H9 (cell line): ENCODE results near the gene RORC. TPM values are rescaled to one million over a fixed set of nuclear protein-coding genes. Genes with fewer than 3 reads are reported as not detected.

ENCODE experiments used
- DNase-seq: peaks from one replicate; pipeline ENCODE4 v3.0.0-alpha.2; 2017
- H2AFZ ChIP-seq: one replicate; pipeline ENCODE4 v1.6.1; 2013; ENCODE audit warnings: mild to moderate bottlenecking, low read length, control low read depth, moderate library complexity
- H2AK5ac ChIP-seq: 2 replicates; pipeline ENCODE4 v1.6.1; 2013; ENCODE audit warnings: low read length, control low read depth, mixed read lengths; ENCODE audit not compliant: insufficient read length
- H2BK120ac ChIP-seq: one replicate; pipeline ENCODE4 v1.6.1; 2013; ENCODE audit warnings: low read depth, mild to moderate bottlenecking, low read length, control low read depth, inconsistent platforms; ENCODE audit not compliant: poor library complexity, severe bottlenecking
- H2BK12ac ChIP-seq: 2 replicates; pipeline ENCODE4 v1.6.1; 2013; ENCODE audit warnings: low read length, control low read depth, mixed read lengths, low read depth; ENCODE audit not compliant: insufficient read length
- H2BK15ac ChIP-seq: 2 replicates; pipeline ENCODE4 v1.6.1; 2013; ENCODE audit warnings: low read depth, low read length, control low read depth
- H2BK20ac ChIP-seq: one replicate; pipeline ENCODE4 v1.6.1; 2013; ENCODE audit warnings: low read depth, mild to moderate bottlenecking, low read length, control low read depth, inconsistent platforms; ENCODE audit not compliant: poor library complexity, severe bottlenecking
- H2BK5ac ChIP-seq: 2 replicates; pipeline ENCODE4 v1.6.1; 2013; ENCODE audit warnings: low read length, control low read depth, mixed read lengths; ENCODE audit not compliant: insufficient read length
- H3K14ac ChIP-seq: 2 replicates; pipeline ENCODE4 v1.6.1; 2013; ENCODE audit warnings: low read length, control low read depth; ENCODE audit not compliant: insufficient read depth
- H3K18ac ChIP-seq: 2 replicates; pipeline ENCODE4 v1.6.1; 2013; ENCODE audit warnings: low read depth, mild to moderate bottlenecking, mixed read lengths, low read length, control low read depth; ENCODE audit not compliant: insufficient read length
- H3K23ac ChIP-seq: 2 replicates; pipeline ENCODE4 v1.6.1; 2013; ENCODE audit warnings: low read length, control low read depth, mixed read lengths, low read depth; ENCODE audit not compliant: insufficient read length
- H3K23me2 ChIP-seq: 2 replicates; pipeline ENCODE4 v1.6.1; 2013; ENCODE audit warnings: low read depth, mild to moderate bottlenecking, mixed read lengths, low read length, control low read depth; ENCODE audit not compliant: insufficient read length, poor library complexity, severe bottlenecking
- H3K27ac ChIP-seq: 2 replicates; pipeline ENCODE4 v1.5.1; 2013; ENCODE audit warnings: low read length, control low read depth, mixed read lengths, low read depth; ENCODE audit not compliant: insufficient read length
- H3K27me3 ChIP-seq: 2 replicates; pipeline ENCODE4 v1.6.1; 2013; ENCODE audit warnings: low read length, control low read depth, inconsistent platforms; ENCODE audit not compliant: insufficient read depth
- H3K4ac ChIP-seq: 2 replicates; pipeline ENCODE4 v1.6.1; 2013; ENCODE audit warnings: low read depth, mild to moderate bottlenecking, control low read depth, inconsistent platforms, low read length, moderate library complexity
- H3K4me1 ChIP-seq: 2 replicates; pipeline ENCODE4 v1.6.1; 2013; ENCODE audit warnings: low read length, control low read depth, inconsistent platforms; ENCODE audit not compliant: insufficient read depth
- H3K4me2 ChIP-seq: 2 replicates; pipeline ENCODE4 v1.6.1; 2013; ENCODE audit warnings: low read length, control low read depth, mixed read lengths; ENCODE audit not compliant: insufficient read length, insufficient read depth
- H3K56ac ChIP-seq: 2 replicates; pipeline ENCODE4 v1.6.1; 2013; ENCODE audit warnings: low read depth, mild to moderate bottlenecking, mixed read lengths, low read length, control low read depth; ENCODE audit not compliant: insufficient read length
- H3K79me1 ChIP-seq: 2 replicates; pipeline ENCODE4 v1.6.1; 2013; ENCODE audit warnings: low read depth, mild to moderate bottlenecking, moderate library complexity, low read length, control low read depth, inconsistent platforms; ENCODE audit not compliant: insufficient read depth, poor library complexity, severe bottlenecking
- H3K79me2 ChIP-seq: 2 replicates; pipeline ENCODE4 v1.6.1; 2013; ENCODE audit warnings: low read length, control low read depth, inconsistent platforms; ENCODE audit not compliant: insufficient read depth
- H3K9ac ChIP-seq: 2 replicates; pipeline ENCODE4 v1.6.1; 2013; ENCODE audit warnings: low read length, control low read depth, mixed read lengths; ENCODE audit not compliant: insufficient read length; ENCODE audit errors: extremely low read depth
- H3K9me3 ChIP-seq: one replicate; pipeline ENCODE4 v1.6.1; 2013; ENCODE audit warnings: low read depth, low read length, inconsistent platforms; ENCODE audit not compliant: control insufficient read depth
- H3T11ph ChIP-seq: one replicate; pipeline ENCODE4 v1.6.1; 2013; ENCODE audit warnings: mild to moderate bottlenecking, low read length, control low read depth, inconsistent platforms
- H4K20me1 ChIP-seq: one replicate; pipeline ENCODE4 v1.6.1; 2013; ENCODE audit not compliant: control insufficient read depth, insufficient read length, insufficient read depth
- H4K5ac ChIP-seq: 2 replicates; pipeline ENCODE4 v1.6.1; 2013; ENCODE audit warnings: low read depth, mild to moderate bottlenecking, mixed read lengths, low read length, control low read depth; ENCODE audit not compliant: insufficient read length
- H4K8ac ChIP-seq: replicated peaks from 2 replicates; pipeline ENCODE4 v1.6.1; 2013; ENCODE audit warnings: low read length, control low read depth, mixed read lengths, low read depth; ENCODE audit not compliant: insufficient read length
- H4K91ac ChIP-seq: 2 replicates; pipeline ENCODE4 v1.6.1; 2013; ENCODE audit warnings: low read depth, mild to moderate bottlenecking, moderate library complexity, mixed read lengths, low read length, control low read depth; ENCODE audit not compliant: insufficient read length
- H3K27ac Mint-ChIP-seq, 3 experiments: 2 replicates in 2 of 3; 3 replicates in 1 of 3; pipeline ENCODE4 v1.8.0; 2020 to 2021; ENCODE audit warnings: mixed read lengths in 3 of 3, mild to moderate bottlenecking in 1 of 3, moderate library complexity in 1 of 3
- H3K27me3 Mint-ChIP-seq: 2 replicates; pipeline ENCODE4 v1.8.0; 2021; ENCODE audit warnings: low read depth, mild to moderate bottlenecking, moderate library complexity, mixed read lengths
- H3K36me3 Mint-ChIP-seq, 3 experiments: 2 replicates in 2 of 3; 3 replicates in 1 of 3; pipeline ENCODE4 v1.8.0; 2020 to 2021; ENCODE audit warnings: low read depth in 3 of 3, mixed read lengths in 3 of 3; ENCODE audit not compliant: insufficient read depth in 1 of 3
- H3K4me1 Mint-ChIP-seq, 2 experiments: 2 replicates each; pipeline ENCODE4 v1.8.0; 2020; ENCODE audit warnings: mixed read lengths in 2 of 2
- H3K4me3 Mint-ChIP-seq, 2 experiments: 2 replicates in 1 of 2; 3 replicates in 1 of 2; pipeline ENCODE4 v1.8.0; 2020 to 2021; ENCODE audit warnings: mild to moderate bottlenecking in 2 of 2, mixed read lengths in 2 of 2, moderate library complexity in 1 of 2
- H3K9me3 Mint-ChIP-seq, 2 experiments: 2 replicates in 1 of 2; 3 replicates in 1 of 2; pipeline ENCODE4 v1.8.0; 2020; ENCODE audit warnings: mild to moderate bottlenecking in 2 of 2, mixed read lengths in 2 of 2, moderate library complexity in 1 of 2
- WGBS: extraction: QIAGEN DNeasy Blood & Tissue Kit; methylation state at CpG from one replicate; pipeline ENCODE4 v1.1.7; 2013; ENCODE audit warnings: missing lambda C conversion rate, low lambda C conversion rate, mixed read lengths; ENCODE audit not compliant: insufficient read length; ENCODE audit errors: extremely low coverage; 5-methylcytosine and 5-hydroxymethylcytosine counted together
- total RNA-seq: library from RNA; stranded (reverse); gene quantifications from 2 replicates; pipeline ENCODE4 v1.2.1, GENCODE V29; 2021
- TF ChIP-seq, protein P1 (sequence below): fragments of 200-600 bp; sonication (generic); conservative IDR thresholded peaks from 3 replicates; pipeline ENCODE4 v1.8.0; 2021; ENCODE audit warnings: antibody characterized with exemption, mild to moderate bottlenecking

RORC gene
- total RNA-seq, 1 experiment from 2014 or later, result 0.52 TPM

DNA sequence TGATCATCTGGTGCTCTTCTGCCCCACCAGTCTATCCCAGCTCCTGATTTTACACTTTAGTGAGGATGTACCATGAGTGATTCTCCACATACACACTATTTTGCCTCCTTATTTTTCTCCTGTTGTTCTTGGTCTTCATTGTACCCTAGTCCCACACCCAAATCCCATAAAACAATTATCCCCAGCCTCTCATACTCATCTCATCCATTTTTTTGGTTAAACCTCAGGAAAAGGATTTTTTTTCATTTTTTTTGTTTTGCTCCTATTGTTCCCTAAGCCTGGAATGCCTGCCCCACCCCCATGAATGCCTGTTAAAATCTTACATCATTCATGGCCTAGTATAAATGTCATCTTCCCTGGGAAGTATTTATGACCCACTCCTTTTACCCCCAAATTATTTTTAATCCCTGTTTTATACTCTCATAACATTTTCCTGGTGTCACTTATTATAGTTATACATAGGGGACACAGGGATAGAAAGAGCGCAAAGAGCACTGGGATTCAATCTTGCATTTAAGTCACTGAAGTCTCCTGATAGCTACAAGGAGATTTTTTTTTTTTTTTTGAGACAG, 21.5 kb downstream of the RORC start:
- no peak overlapping the region for H3K4me2 ChIP-seq
- no peaks in the 10 kb centered on the region for H3K79me2 ChIP-seq
- Mint-ChIP-seq H3K9me3 (no peaks in the 10 kb centered on the region), H3K4me3 (no peak overlapping the region), H3K27ac (peak overlapping the region; percentile 32 to 92 (median 84)), H3K36me3 (no peaks in the 10 kb centered on the region), H3K27me3 (peaks cover 3% of the 10 kb centered on the region; the same call in 1 of the 2 replicates), H3K4me1 (peaks cover 22 to 24% of the 10 kb centered on the region in 2 experiments)
- H3K4me1 ChIP-seq, result no peaks in the 10 kb centered on the region; the same call in 1 of the 2 replicates
- H3K18ac ChIP-seq, result no peak overlapping the region
- H2BK20ac ChIP-seq, result no peak overlapping the region
- H3K27ac ChIP-seq, result no peak overlapping the region
- H3K27me3 ChIP-seq, result 0 out of 2 replicates have a peak, but pooled peaks cover 2% of the 10 kb centered on the region
- no peak overlapping the region for H2AFZ ChIP-seq
- no peaks in the 10 kb centered on the region for H3K79me1 ChIP-seq
- no peak overlapping the region for H2BK12ac ChIP-seq
- H3K56ac ChIP-seq, result no peak overlapping the region
- H4K20me1 ChIP-seq, result no peaks in the 10 kb centered on the region
- H2BK15ac ChIP-seq, result no peak overlapping the region
- H3K4ac ChIP-seq, result no peak overlapping the region
- WGBS, result no CpG with 5 or more reads among the region's 1 CpG
- H2BK5ac ChIP-seq, result no peak overlapping the region
- H2BK120ac ChIP-seq, result no peak overlapping the region
- H2AK5ac ChIP-seq, result no peak overlapping the region
- no peak overlapping the region for H3K9ac ChIP-seq
- no peak for DNase-seq
- TF ChIP-seq, protein P1, sequence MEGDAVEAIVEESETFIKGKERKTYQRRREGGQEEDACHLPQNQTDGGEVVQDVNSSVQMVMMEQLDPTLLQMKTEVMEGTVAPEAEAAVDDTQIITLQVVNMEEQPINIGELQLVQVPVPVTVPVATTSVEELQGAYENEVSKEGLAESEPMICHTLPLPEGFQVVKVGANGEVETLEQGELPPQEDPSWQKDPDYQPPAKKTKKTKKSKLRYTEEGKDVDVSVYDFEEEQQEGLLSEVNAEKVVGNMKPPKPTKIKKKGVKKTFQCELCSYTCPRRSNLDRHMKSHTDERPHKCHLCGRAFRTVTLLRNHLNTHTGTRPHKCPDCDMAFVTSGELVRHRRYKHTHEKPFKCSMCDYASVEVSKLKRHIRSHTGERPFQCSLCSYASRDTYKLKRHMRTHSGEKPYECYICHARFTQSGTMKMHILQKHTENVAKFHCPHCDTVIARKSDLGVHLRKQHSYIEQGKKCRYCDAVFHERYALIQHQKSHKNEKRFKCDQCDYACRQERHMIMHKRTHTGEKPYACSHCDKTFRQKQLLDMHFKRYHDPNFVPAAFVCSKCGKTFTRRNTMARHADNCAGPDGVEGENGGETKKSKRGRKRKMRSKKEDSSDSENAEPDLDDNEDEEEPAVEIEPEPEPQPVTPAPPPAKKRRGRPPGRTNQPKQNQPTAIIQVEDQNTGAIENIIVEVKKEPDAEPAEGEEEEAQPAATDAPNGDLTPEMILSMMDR, result no peak
- H3T11ph ChIP-seq, result no peak overlapping the region
- H4K8ac ChIP-seq, result no peak overlapping the region
- H3K14ac ChIP-seq, result no peak overlapping the region
- H4K5ac ChIP-seq, result no peak overlapping the region
- no peaks in the 10 kb centered on the region for H3K9me3 ChIP-seq
- H3K23ac ChIP-seq, result no peak overlapping the region
- H4K91ac ChIP-seq, result no peak overlapping the region
- no peaks in the 10 kb centered on the region for H3K23me2 ChIP-seq
